ENCODE results near the gene SLC2A5.

GRCh38 chr1:9058465-9058864, 11.0 kb downstream of the SLC2A5 start:
- TF ChIP-seq POLR2A (IDR thresholded peaks at IDR 0.05): no peak
- TF ChIP-seq, protein P1, sequence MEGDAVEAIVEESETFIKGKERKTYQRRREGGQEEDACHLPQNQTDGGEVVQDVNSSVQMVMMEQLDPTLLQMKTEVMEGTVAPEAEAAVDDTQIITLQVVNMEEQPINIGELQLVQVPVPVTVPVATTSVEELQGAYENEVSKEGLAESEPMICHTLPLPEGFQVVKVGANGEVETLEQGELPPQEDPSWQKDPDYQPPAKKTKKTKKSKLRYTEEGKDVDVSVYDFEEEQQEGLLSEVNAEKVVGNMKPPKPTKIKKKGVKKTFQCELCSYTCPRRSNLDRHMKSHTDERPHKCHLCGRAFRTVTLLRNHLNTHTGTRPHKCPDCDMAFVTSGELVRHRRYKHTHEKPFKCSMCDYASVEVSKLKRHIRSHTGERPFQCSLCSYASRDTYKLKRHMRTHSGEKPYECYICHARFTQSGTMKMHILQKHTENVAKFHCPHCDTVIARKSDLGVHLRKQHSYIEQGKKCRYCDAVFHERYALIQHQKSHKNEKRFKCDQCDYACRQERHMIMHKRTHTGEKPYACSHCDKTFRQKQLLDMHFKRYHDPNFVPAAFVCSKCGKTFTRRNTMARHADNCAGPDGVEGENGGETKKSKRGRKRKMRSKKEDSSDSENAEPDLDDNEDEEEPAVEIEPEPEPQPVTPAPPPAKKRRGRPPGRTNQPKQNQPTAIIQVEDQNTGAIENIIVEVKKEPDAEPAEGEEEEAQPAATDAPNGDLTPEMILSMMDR (IDR thresholded peaks at IDR 0.05): peak in 3 of 4 experiments; percentile 48 to 51 (median 50)

All from gastroesophageal sphincter (tissue), 3 donors.